ENCODE measurements around the gene NOS1. TPM values are rescaled to one million over a fixed set of nuclear protein-coding genes. Genes with fewer than 3 reads are reported as not detected.

The NOS1 gene
- total RNA-seq, 1 donor from 2014 or later = 0.15 TPM

DNA sequence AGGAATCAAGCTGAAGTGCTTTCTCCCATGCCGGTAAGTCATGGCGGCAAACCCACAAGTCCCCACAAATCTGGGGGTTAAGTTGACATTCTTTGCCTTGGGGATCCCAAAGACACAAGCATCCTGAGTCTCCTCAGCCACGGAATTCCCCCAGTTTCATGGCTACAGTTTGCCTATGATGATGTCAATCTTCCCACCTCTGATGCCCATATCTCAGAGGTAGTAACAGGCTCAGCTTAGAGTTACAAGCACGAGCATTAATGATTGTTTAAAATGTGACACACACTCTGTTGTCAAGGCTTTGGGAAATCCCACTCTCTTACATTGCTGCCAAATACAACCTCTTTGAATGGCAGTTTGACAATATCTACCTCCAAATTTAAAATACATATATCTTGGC lies 22.3 kb downstream of the NOS1 start:
- no peak for ATAC-seq
- DNase-seq = no peak
- intact Hi-C loops (cut with micrococcal nuclease) = no loop called here

DNA sequence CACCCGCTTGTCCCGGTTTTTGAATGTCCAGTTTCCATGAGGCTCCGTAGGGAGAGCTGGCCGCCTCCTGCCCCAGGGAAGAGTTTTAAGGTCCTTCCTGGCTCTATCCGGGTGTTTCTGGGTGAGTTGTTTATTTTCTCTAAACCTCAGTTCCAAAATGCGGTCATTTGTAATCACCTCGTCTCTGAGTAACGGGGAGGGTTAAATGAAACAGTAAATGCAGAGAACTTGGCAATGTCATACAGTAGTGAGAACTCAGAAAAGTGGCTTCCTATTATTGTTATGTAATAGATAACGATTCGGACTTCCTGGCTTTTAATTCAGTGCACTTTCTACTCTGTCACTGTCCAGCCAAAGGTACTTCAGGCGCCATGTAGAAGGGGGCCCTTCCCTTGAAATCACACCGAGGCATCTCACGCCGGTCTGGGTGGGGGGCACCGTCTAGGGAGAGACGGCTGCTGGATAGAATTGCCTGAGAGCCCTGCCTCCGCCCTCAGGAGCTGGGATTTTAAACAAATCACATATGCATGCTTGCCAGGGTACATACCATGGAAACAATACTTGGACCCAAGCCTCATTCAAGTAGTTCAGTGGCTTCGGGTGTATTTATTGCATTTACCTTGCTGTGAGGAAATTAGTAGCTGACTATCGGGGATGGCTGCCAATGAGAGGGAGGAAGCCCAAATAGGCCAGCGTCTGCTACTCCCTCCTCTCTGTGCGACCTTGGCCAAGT lies 26.4 kb downstream of the NOS1 start:
- ATAC-seq = no peak
- no peak for DNase-seq
- intact Hi-C loops (cut with micrococcal nuclease) = no loop called here

DNA sequence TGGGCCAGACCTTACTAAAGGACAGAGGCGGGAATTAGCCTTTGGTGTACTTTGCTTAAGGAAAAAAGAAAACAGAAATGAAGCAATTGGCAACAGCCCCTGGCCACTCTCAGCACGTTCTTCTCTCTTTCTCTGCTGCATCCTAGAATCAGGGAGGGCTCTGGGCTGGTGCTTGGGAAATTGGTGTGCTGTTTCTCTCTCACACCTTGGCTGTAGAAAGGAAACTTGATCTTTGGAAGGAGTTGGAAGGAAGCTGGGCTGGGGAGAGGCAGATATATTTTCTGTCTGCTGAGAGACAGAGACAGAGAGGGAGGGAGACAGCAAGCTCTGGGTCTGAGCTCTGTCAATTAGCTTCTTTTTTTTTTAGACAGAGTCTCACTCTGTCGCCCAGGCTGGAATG lies 27.4 kb downstream of the NOS1 start:
- ATAC-seq (no peak), DNase-seq (no peak)
- intact Hi-C loops (cut with micrococcal nuclease) = no loop called here

DNA sequence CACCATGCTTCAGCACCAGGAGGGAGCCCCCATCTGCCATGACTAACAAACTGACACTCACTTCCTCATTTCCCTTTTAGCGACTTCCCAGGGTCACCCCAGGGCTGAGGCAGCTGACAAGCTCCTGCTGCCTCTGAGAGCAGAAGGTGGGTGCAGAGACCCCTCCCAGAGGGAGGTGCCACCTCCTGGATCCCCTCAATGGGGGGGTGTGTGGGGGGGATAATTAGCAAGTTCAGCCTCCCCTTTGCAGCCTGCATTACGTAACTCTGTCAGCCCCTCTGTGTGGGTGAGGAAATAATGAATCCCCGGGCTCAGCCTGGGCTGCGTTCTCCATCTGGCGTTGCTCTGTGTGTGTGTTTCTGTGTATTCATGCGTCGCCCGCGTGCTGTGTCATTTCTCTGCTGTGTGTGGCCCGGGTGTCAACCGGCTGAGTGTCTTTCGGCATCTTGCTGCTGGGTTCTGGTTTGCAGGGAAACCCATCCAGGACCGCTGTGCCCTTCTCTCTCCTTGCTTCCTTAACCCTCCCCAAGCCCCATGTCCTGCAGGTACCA lies 28.0 kb downstream of the NOS1 start:
- intact Hi-C loops (cut with micrococcal nuclease) = no loop called here
- DNase-seq (no peak), ATAC-seq (no peak)

DNA sequence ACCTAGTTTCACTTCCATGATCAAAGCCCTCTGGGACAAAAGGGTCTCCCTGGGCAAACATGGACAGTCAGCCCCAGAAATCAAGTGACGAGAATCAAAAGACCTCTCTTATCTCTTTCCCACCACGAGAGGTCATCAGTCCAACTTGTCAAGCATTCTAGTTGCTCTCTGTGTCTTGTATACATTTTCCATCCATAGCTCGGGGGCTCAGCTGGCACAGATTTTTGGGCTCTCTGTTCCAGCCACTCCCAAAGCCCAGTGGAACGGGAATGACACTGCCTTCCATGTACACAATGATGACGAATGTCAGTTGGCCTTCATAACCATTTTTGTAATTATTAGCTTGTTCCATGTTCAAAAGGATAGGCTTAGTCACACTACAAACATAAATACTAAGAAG lies 29.7 kb downstream of the NOS1 start:
- no peak for ATAC-seq
- DNase-seq = no peak
- intact Hi-C loops (cut with micrococcal nuclease) = no loop called here

DNA sequence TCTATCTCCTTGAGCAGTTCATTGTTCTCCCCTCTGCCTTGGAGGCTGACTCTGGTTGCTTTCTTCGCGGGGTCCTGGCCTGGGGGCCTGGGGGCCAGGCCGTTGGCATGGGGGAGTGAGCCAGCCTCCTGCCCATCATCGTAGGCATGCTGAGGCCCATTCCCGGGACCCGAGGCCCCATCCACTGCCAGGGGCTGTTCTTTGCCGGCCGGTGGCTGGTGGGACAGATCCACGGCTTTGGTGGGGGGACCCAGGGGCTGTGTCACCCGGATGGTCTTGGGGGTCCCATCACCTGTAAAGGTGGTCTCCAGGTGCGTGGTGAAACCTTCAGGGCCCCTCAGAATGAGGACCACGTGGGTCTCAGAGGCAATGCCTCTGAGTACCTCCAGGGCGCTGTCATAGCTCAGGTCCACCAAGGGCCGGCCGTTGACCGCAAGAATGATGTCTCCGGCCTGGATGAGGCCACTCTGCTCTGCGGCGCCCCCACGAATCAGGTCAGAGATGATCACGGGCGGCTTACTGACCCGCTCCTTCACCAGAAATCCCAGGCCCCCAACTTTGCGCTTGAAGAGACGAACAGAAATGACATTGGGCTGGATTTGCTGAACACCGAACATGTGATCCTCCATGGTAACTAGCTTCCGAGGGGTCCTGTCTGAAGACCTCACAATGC lies 30.8 kb downstream of the NOS1 start:
- DNase-seq (no peak), ATAC-seq (no peak)
- intact Hi-C loops (cut with micrococcal nuclease) = no loop called here

DNA sequence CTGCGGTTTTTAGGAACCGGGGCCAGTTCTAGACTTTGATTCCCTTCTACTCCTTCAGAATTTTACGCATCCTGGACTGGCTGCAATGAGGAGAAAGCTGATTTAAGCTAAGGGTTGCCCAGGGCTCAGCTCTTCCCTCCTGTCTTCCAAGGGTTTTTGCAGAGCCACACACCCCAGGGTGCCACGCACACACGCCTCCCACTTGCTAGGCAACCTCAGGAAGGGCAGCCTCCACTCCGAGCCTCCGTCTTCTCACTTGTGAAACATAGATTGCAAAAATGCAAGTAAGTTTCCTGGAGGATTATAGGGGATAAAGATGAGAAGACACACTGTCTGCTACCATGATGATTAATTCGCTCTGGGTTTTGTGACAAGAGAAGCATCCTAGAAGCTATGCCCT lies 31.7 kb downstream of the NOS1 start:
- ATAC-seq (no peak), DNase-seq (no peak)
- intact Hi-C loops (cut with micrococcal nuclease) = no loop called here

DNA sequence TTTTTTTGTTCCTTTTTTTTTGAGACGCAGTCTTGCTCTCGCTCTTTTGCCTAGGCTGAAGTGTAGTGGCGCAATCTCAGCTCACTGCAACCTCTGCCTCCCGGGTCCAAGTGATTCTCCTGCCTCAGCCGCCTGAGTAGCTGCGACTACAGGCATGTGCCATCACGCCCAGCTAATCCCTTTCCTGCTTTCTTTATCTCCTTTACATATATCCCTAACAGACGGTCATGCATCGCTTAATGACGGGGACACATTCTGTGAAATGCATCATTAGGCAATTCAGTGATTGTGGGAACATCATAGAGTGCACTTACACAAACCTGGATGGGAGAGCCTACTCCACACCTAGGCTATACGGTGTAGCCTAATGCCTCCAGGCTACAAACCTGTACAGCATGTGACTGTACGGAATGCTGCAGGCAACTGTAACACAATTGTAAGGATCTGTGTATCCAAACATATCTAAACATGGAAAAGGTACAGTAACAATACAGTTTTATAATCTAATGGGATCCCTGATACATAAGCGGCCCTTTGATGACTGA lies 32.8 kb downstream of the NOS1 start:
- DNase-seq = no peak
- no peak for ATAC-seq
- intact Hi-C loops (cut with micrococcal nuclease) = no loop called here

DNA sequence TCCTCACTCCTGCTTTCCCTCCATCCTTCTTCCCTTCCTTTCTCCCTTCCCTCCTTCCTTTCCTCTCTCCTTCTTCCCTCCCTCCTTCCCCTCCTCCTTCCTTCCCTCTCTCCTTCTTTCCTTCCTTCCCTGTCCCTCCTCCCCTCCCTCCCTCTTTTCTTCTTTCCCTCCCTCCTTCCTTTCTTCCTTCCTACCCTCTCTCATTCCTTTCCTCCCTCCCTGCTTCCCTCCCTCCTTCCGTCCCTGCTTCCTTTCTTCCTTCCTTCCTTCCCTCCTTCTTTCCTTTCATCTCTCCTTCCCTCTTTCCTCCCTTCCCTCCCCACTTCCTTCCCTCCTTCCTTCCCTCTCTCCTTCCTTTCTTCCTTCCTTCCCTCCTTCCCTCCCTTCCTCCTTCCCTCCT lies 39.0 kb downstream of the NOS1 start:
- DNase-seq = no peak
- intact Hi-C loops (cut with micrococcal nuclease) = no loop called here
- ATAC-seq = no peak

DNA sequence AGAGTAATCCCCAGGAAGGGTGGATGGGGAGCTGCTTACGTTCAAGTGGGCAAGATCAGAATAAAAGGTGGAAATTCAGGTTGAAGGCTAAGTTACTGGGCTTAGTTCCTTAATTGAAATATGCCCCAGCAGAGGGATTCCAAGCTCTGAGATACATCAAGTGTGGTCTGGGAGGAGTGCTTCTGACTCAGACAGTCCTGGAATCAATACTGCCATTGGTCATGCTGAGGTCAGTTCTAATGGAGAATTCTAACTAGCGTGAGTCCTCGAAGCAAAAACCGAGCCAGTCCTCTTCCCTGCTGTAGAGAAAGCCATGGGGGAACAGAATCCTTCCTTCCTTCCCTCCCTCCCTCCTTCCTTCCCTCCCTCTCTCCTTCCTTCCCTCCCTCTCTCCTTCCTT lies 39.9 kb downstream of the NOS1 start:
- no peak for DNase-seq
- intact Hi-C loops (cut with micrococcal nuclease) = no loop called here
- no peak for ATAC-seq

DNA sequence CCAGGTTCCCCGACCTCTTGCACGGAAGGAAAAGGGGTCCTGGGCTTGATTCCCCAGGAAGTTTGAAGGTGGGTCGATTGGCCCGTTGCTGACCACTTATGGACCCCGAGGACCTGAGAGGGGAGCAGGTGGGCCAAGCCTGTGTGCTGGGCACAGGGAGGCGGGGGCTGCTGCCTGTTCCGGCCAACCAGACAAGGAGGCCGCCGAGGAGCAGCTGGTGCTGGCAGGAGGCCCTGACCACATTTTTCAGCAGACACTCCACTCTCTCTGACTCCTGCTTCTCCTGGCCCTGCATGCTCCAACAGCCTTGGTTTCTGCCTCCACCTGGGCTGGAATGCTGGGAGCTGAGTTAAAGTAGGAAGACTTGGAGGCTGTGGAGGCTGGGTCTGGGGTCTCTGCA lies 42.8 kb downstream of the NOS1 start:
- DNase-seq = no peak
- no peak for ATAC-seq
- intact Hi-C loops (cut with micrococcal nuclease) = no loop called here

DNA sequence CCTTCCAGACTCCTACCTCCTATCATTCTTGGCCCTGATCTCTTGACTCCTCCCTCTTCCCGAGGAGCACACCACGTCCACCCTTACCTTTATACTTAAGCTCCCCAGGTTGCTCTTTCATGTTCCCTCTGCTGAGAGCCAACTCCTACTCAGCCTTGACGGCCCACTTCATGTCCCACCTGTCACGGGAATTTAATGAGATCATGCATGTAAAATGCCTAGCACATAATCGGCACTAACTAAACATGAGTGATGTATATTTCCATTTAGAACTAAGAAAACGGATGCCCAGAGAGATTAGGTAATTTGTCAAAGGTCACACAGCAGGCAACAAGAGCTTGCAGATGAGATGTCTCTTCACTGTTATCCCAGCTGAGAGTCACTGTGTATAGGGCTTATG lies 45.1 kb downstream of the NOS1 start:
- intact Hi-C loops (cut with micrococcal nuclease) = no loop called here
- ATAC-seq (no peak), DNase-seq (no peak)

DNA sequence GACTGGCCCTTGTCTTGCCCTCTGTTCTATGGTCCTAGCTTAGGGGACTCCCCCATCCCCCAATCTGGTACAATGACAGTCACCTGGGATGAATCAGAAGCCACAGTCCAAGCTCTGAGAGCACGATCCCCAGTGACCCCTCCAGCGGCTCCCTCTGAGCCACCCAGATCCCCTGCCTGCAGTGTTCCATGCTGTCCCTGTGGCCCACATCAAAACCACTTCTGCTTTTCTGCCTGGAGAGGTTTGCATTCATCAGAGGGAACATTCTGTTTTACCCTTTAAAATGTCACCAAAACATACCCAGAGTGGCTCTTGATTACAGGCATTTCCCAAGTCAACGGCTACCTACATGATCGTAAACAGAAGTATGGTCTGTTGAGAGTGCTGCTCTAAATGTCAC lies 47.5 kb downstream of the NOS1 start:
- intact Hi-C loops (cut with micrococcal nuclease) = no loop called here
- DNase-seq (no peak), ATAC-seq (no peak)

DNA sequence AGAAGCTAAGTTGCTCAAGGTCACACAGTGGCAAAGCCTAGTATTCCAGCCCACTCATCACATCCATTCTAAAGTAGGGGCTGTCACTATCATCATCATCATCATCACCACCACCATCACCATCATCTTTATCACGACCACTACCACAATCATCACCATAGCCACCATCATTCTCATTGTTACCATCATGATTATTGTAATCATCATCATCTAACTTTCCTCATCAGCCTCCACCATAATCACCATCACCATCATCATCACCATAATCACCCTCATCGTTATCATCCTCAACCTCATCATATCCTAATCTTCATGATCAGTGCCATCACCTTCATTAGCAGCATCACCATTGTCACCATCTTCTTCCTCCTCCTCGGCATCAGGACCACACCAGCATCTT lies 48.7 kb downstream of the NOS1 start:
- ATAC-seq (no peak), DNase-seq (no peak)
- intact Hi-C loops (cut with micrococcal nuclease) = no loop called here

DNA sequence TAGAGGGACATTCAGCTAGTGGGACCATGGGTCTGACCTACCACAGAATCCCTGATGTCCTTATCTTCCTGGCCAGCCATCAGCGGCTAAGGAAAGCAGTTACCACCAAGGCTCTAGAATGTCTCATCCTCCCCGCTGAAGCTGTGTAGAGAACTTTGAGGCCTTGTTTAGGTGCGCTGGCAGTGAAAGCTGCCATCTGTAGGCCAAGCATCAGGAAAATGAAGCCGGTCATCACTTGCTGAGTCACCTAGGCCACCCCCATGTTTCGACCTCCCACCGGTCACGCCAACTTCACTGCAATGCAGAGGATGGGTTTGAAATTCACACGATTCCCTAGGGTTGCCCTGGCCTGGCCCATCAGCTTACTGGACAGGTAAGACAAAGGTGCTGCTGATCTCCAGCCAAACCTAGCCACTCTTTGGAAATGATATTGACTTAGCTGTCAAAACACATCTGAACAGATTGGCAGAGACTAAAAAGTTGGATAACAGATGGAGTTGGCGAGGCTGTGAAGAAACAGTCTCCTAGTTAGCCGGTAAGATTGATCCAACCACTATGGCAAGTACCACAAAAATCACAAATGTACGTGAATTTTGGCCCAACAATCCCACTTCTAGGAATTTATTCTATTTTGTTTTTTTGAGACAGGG lies 52.0 kb downstream of the NOS1 start:
- no peak for ATAC-seq
- DNase-seq = no peak
- intact Hi-C loops (cut with micrococcal nuclease) = no loop called here

DNA sequence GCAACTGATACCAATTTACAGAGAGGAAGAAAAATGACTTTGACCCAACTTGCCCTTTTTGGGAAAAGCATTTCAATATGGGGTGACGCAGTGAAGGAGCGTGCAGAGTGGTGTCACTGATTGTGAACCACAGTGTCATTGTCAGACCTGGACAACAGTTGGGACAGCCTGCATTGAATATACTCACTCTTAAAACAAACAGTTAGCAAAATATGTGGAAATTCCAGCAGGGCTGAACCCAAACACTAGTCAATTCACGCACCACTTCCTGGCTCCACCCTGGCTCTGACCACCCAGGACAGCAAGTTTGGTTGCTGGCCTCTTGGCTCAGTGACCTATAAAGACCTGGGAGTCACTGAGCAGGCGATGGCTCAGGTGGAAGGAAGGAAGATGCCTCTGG lies 61.3 kb downstream of the NOS1 start:
- ATAC-seq (no peak), DNase-seq (no peak)
- intact Hi-C loops (cut with micrococcal nuclease) = no loop called here

DNA sequence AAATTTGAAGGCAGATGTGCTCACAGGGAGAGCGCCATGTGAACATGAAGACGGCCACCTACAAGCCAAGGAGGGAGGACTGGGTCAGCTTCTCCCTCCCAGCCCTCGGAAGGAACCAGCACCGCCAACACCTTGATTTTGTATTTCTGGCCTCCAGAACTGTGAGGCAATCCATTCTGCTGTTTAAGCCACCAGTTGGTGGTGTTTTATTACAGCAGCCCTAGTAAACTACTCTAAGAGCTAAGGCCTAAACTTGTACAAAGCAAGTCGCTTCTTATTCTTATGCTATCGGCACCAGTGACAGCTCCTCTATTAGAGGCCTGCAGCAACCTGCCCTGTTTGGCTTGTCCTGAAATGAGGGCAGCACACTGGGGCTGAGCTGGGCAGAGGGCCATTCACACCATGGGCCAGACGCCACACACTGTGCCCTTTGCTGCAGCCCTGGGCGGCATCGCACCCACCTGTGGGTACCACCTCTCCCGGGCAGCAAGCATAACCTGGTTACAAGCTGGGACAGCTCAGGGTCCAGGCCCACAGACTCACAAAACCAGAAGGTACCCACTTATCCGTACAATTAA lies 62.7 kb downstream of the NOS1 start:
- intact Hi-C loops (cut with micrococcal nuclease) = no loop called here
- ATAC-seq (no peak), DNase-seq (no peak)

DNA sequence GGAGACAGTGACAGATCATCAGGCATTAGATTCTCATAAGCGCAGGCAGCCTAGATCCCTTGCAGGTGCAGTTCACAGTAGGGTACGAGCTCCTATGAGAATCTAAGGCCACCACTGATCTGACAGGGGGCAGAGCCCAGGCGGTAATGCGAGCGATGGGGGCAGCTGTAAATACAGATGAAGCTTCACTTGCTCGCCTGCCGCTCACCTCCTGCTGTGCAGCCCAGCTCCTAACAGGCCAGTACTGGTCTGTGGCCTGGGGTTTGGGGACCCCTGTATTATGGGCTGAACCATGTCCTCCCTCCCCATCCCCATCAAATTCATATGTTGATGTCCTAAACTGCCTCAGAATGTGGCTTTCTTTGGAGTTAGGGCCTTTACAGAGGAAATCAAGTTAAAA lies 63.2 kb downstream of the NOS1 start:
- intact Hi-C loops (cut with micrococcal nuclease) = no loop called here
- no peak for ATAC-seq

DNA sequence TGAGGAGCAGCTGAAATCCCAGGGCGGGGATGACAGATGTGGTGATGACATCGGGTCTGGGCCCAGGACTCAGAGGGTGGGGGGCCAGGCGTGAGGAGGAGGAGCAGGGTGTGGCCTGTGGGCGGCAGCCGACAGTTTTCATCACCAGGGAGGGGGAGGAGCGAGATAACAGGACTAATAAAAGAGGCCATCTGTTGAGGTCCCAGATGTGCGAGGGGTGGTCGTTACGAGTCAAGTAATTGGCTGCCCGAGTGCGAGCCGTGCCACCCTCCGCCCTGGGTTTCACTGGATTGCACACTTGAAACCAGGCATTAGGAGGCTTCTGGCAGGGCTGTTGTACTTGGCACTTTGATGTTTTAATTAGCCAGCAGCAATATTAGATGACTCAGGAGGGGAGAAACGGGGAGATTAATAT lies 67.2 kb downstream of the NOS1 start:
- ATAC-seq = no peak
- intact Hi-C loops (cut with micrococcal nuclease) = no loop called here
- DNase-seq = no peak

More for the DNA sequence above, 63.2 kb downstream of the NOS1 start:
- no peak for DNase-seq

DNA sequence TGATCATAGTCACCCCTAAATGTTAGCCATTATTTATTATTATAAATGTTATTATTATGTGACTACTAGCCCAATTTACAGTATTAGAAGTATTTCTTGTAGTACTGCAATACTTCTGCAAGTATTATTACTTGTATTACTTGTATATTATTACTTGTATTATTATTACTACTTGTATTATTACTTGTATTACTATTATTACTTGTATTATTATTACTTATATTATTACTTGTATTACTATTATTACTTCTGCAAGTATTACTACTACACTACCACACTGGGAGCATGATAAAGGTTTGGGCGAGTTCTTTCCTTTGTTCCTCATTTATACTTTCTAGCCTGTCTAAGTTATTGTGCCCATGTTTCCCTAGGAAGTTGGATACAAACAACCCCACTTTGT lies 67.9 kb downstream of the NOS1 start:
- DNase-seq (no peak), ATAC-seq (no peak)
- intact Hi-C loops (cut with micrococcal nuclease) = no loop called here
